GM12865 (cell line): ENCODE results near the gene RUFY4.

ENCODE experiments used
- DNase-seq: peaks from one replicate; pipeline ENCODE4 v3.0.0; 2010; ENCODE audit warnings: low read depth
- H3K4me3 ChIP-seq: 2 replicates; pipeline ENCODE4 v1.5.1; 2011; ENCODE audit warnings: mild to moderate bottlenecking, low read depth, low read length, control low read depth
- CTCF ChIP-seq: IDR thresholded peaks from 2 replicates; pipeline ENCODE4 v1.5.1; 2011; ENCODE audit warnings: low read length, control low read depth, low read depth, inconsistent platforms; ENCODE audit not compliant: insufficient read depth; ENCODE audit errors: missing control alignments

RUFY4 gene

GRCh38 chr2:218031771-218032257, 37.2 kb upstream of the RUFY4 start:
- H3K4me3 ChIP-seq: no peak overlapping the region
- no peak for DNase-seq
- TF ChIP-seq CTCF: no peak

- no peak for TF ChIP-seq CTCF
- DNase-seq: no peak
Measured at GRCh38 chr2:218032336-218033171, 36.5 kb upstream of the RUFY4 start.

GRCh38 chr2:218033208-218033589, 35.9 kb upstream of the RUFY4 start:
- no peak overlapping the region for H3K4me3 ChIP-seq
- no peak for DNase-seq
- TF ChIP-seq CTCF: no peak

More at GRCh38 chr2:218032336-218033171, 36.5 kb upstream of the RUFY4 start:
- H3K4me3 ChIP-seq: no peak overlapping the region

GRCh38 chr2:218033590-218034496, 35.2 kb upstream of the RUFY4 start:
- peak overlapping the region; percentile 42; the same call in 1 of the 2 replicates for H3K4me3 ChIP-seq
- no peak for TF ChIP-seq CTCF
- no peak for DNase-seq

- peak; percentile 70 for TF ChIP-seq CTCF
- peak overlapping the region; percentile 42 for H3K4me3 ChIP-seq
- peak; percentile 83 for DNase-seq
Measured at GRCh38 chr2:218034497-218035213, 34.4 kb upstream of the RUFY4 start.

- no peak for DNase-seq
- no peak overlapping the region for H3K4me3 ChIP-seq
- TF ChIP-seq CTCF: no peak
Measured at GRCh38 chr2:218035463-218036100, 33.5 kb upstream of the RUFY4 start.
